Skeletal muscle satellite cell (primary cell): ENCODE measurements around the gene NUDT16.

Source experiments
- H3K27me3 ChIP-seq: 2 replicates; pipeline ENCODE4 v1.7.0; 2013; ENCODE audit warnings: low read length; ENCODE audit not compliant: control insufficient read depth, insufficient read depth
- H3K36me3 ChIP-seq: 2 replicates; pipeline ENCODE4 v1.7.0; 2013; ENCODE audit warnings: mild to moderate bottlenecking, control low read depth, low read length; ENCODE audit not compliant: insufficient read depth
- H3K4me1 ChIP-seq: 2 replicates; pipeline ENCODE4 v1.7.0; 2013; ENCODE audit warnings: low read length; ENCODE audit not compliant: control insufficient read depth, insufficient read depth
- H3K4me2 ChIP-seq: 2 replicates; pipeline ENCODE4 v1.7.0; 2013; ENCODE audit warnings: mild to moderate bottlenecking, low read length
- H3K4me3 ChIP-seq: 2 replicates; pipeline ENCODE4 v1.7.0; 2013; ENCODE audit warnings: low read length
- H3K9ac ChIP-seq: 2 replicates; pipeline ENCODE4 v1.7.0; 2013; ENCODE audit warnings: mild to moderate bottlenecking, low read depth, low read length, moderate library complexity
- H3K9me3 ChIP-seq: replicated peaks from 2 replicates; pipeline ENCODE4 v1.7.0; 2013; ENCODE audit warnings: mild to moderate bottlenecking, control low read depth, low read length

The NUDT16 gene

GRCh38 chr3:131417751-131418150 lies 36.2 kb downstream of the NUDT16 start:
- no peak overlapping the region for H3K4me3 ChIP-seq
- H3K9me3 ChIP-seq = no peaks in the 10 kb centered on the region
- H3K4me2 ChIP-seq = no peak overlapping the region
- H3K4me1 ChIP-seq = no peaks in the 10 kb centered on the region
- H3K36me3 ChIP-seq = no peaks in the 10 kb centered on the region
- H3K9ac ChIP-seq = no peak overlapping the region
- H3K27me3 ChIP-seq = no peaks in the 10 kb centered on the region

GRCh38 chr3:131421301-131421700 lies 39.7 kb downstream of the NUDT16 start:
- Histone ChIP-seq H3K27me3 (no peaks in the 10 kb centered on the region), H3K4me1 (no peaks in the 10 kb centered on the region), H3K9ac (no peak overlapping the region), H3K36me3 (no peaks in the 10 kb centered on the region), H3K4me2 (no peak overlapping the region), H3K9me3 (no peaks in the 10 kb centered on the region), H3K4me3 (no peak overlapping the region)

GRCh38 chr3:131421957-131422498 lies 40.5 kb downstream of the NUDT16 start:
- Histone ChIP-seq H3K4me2 (no peak overlapping the region), H3K4me1 (no peaks in the 10 kb centered on the region), H3K36me3 (no peaks in the 10 kb centered on the region), H3K9ac (no peak overlapping the region), H3K27me3 (no peaks in the 10 kb centered on the region), H3K9me3 (no peaks in the 10 kb centered on the region), H3K4me3 (no peak overlapping the region)

- Histone ChIP-seq H3K4me1 (no peaks in the 10 kb centered on the region), H3K4me3 (no peak overlapping the region), H3K27me3 (no peaks in the 10 kb centered on the region), H3K9me3 (no peaks in the 10 kb centered on the region), H3K9ac (no peak overlapping the region), H3K4me2 (no peak overlapping the region), H3K36me3 (no peaks in the 10 kb centered on the region)
These were observed 45.7 kb downstream of the NUDT16 start for GRCh38 chr3:131427226-131427625.

GRCh38 chr3:131431754-131432153 lies 50.2 kb downstream of the NUDT16 start:
- H3K4me2 ChIP-seq = no peak overlapping the region
- no peaks in the 10 kb centered on the region for H3K27me3 ChIP-seq
- H3K4me1 ChIP-seq = no peaks in the 10 kb centered on the region
- H3K9me3 ChIP-seq = no peaks in the 10 kb centered on the region
- no peak overlapping the region for H3K4me3 ChIP-seq
- H3K9ac ChIP-seq = no peak overlapping the region
- no peaks in the 10 kb centered on the region for H3K36me3 ChIP-seq

GRCh38 chr3:131432441-131432840 lies 50.9 kb downstream of the NUDT16 start:
- Histone ChIP-seq H3K4me2 (no peak overlapping the region), H3K9me3 (no peaks in the 10 kb centered on the region), H3K9ac (no peak overlapping the region), H3K4me3 (no peak overlapping the region), H3K36me3 (no peaks in the 10 kb centered on the region), H3K27me3 (no peaks in the 10 kb centered on the region), H3K4me1 (no peaks in the 10 kb centered on the region)

GRCh38 chr3:131435000-131435399 lies 53.4 kb downstream of the NUDT16 start:
- no peaks in the 10 kb centered on the region for H3K4me1 ChIP-seq
- no peak overlapping the region for H3K4me2 ChIP-seq
- no peaks in the 10 kb centered on the region for H3K36me3 ChIP-seq
- H3K9ac ChIP-seq = no peak overlapping the region
- H3K9me3 ChIP-seq = no peaks in the 10 kb centered on the region
- no peaks in the 10 kb centered on the region for H3K27me3 ChIP-seq
- H3K4me3 ChIP-seq = no peak overlapping the region
